Thyroid gland (tissue), 4 donors: Measurements from ENCODE around the gene REM1.

Experiments
- POLR2A ChIP-seq, 2 donors: fragments of 450-650 bp; IDR thresholded peaks; one replicate each; pipeline ENCODE4 v1.6.1; 2017; ENCODE audit warnings: antibody characterized with exemption in 2 of 2, mild to moderate bottlenecking in 2 of 2, moderate library complexity in 1 of 2
- TF ChIP-seq, protein P1 (sequence below), 6 experiments: fragments of 200-600 bp in 3 of 6; fragments of 450-650 bp in 3 of 6; sonication (generic) in 3 of 6; IDR thresholded peaks; one replicate each; pipeline ENCODE4 v1.5.1; 2016 to 2019; ENCODE audit warnings: antibody characterized with exemption in 6 of 6, mild to moderate bottlenecking in 2 of 6, inconsistent platforms in 1 of 6, moderate library complexity in 1 of 6

DNA sequence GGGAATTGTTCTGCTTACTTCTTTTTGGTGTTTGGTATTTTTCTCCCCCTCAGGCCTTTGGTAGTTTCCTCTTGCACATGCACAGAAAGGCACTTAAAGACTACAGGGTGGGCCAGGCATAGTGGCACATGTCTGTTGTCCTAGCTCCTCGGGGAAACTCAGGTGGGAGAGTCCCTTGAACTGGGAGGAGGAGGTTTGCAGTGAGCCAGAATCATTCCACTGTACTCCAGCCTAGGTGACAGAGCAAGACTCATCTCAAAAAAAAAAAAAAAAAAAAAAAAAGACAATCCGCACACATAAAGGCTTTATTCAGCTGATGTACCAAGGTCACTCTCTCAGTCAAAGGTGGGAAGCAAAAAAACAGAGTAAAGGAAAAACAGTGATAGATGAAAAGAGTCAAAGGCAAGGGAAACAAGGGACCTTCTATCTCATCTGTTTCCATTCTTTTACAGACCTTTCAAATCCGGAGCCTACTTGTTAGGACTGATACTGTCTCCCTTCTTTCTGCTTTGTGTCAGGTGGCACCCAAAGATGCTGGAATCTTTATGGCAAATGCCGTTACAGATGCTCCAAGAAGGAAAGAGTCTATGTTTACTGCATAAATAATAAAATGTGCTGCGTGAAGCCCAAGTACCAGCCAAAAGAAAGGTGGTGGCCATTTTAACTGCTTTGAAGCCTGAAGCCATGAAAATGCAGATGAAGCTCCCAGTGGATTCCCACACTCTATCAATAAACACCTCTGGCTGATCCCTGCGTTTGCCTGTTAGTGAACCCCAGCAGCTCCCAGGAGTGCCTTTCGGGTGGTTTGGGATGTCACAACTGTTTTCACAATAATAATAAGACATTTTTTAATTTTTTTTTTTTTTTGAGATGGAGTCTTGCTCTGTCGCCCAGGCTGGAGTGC lies 25.3 kb upstream of the REM1 start:
- TF ChIP-seq POLR2A (IDR thresholded peaks at IDR 0.05) = no peak
- TF ChIP-seq, protein P1, sequence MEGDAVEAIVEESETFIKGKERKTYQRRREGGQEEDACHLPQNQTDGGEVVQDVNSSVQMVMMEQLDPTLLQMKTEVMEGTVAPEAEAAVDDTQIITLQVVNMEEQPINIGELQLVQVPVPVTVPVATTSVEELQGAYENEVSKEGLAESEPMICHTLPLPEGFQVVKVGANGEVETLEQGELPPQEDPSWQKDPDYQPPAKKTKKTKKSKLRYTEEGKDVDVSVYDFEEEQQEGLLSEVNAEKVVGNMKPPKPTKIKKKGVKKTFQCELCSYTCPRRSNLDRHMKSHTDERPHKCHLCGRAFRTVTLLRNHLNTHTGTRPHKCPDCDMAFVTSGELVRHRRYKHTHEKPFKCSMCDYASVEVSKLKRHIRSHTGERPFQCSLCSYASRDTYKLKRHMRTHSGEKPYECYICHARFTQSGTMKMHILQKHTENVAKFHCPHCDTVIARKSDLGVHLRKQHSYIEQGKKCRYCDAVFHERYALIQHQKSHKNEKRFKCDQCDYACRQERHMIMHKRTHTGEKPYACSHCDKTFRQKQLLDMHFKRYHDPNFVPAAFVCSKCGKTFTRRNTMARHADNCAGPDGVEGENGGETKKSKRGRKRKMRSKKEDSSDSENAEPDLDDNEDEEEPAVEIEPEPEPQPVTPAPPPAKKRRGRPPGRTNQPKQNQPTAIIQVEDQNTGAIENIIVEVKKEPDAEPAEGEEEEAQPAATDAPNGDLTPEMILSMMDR (IDR thresholded peaks at IDR 0.05) = no peak
